T-helper 2 cell treated with Interferon-gamma antibody and Interleukin-4, amounts not matched to agents 5 μg/mL and 100 μg/mL, for 36 hours (primary cell): ENCODE data around the gene RPL7A.
"Not testable (repeated sequence)": the region's sequence is repeated elsewhere in the genome, so short reads cannot be mapped to it uniquely, and the experiment has no call there.

ENCODE experiments used
- DNase-seq: peaks from one replicate; pipeline ENCODE4 v3.0.0; 2021; ENCODE audit warnings: low spot score
- H3K27ac Mint-ChIP-seq: one replicate; pipeline ENCODE4 v1.8.0; 2021; ENCODE audit warnings: mild to moderate bottlenecking, mixed read lengths
- H3K27me3 Mint-ChIP-seq: one replicate; pipeline ENCODE4 v1.8.0; 2021; ENCODE audit warnings: low read depth, mixed read lengths
- H3K36me3 Mint-ChIP-seq: one replicate; pipeline ENCODE4 v1.8.0; 2021; ENCODE audit warnings: low read depth, mixed read lengths
- H3K4me1 Mint-ChIP-seq: one replicate; pipeline ENCODE4 v1.8.0; 2021; ENCODE audit warnings: low read depth, mixed read lengths
- H3K4me3 Mint-ChIP-seq: one replicate; pipeline ENCODE4 v1.8.0; 2022; ENCODE audit warnings: mild to moderate bottlenecking, moderate library complexity, mixed read lengths
- H3K9me3 Mint-ChIP-seq: one replicate; pipeline ENCODE4 v1.8.0; 2021; ENCODE audit warnings: mixed read lengths

RPL7A gene

GRCh38 chr9:133375116-133375723 lies 27.2 kb downstream of the RPL7A start:
- Mint-ChIP-seq H3K27ac (peak overlapping the region; percentile 98), H3K4me3 (peak overlapping the region; percentile 89), H3K36me3 (peaks cover 38% of the 10 kb centered on the region), H3K4me1 (peaks cover 37% of the 10 kb centered on the region), H3K27me3 (peaks cover 5% of the 10 kb centered on the region), H3K9me3 (no peaks in the 10 kb centered on the region)
- DNase-seq: no peak

GRCh38 chr9:133375724-133376654 lies 28.0 kb downstream of the RPL7A start, which contains the start of the genes STKLD1 and SURF4:
Gene STKLD1 (plus strand): TSS chr9:133376366. CDS start chr9:133376474, 108 bp downstream.
Gene SURF4 (minus strand): TSS chr9:133376060. CDS start chr9:133375969, 91 bp downstream.
- Mint-ChIP-seq H3K27me3 (peaks cover 5% of the 10 kb centered on the region), H3K9me3 (no peaks in the 10 kb centered on the region), H3K36me3 (peaks cover 31% of the 10 kb centered on the region), H3K4me3 (peak within 1 kb of the TSS; percentile 89), H3K4me1 (peaks cover 29% of the 10 kb centered on the region), H3K27ac (peak within 1 kb of the TSS; percentile 98)
- DNase-seq: peak; percentile 97

- not testable (repeated sequence) for DNase-seq, H3K27me3 Mint-ChIP-seq, H3K27ac Mint-ChIP-seq, H3K9me3 Mint-ChIP-seq
- Mint-ChIP-seq H3K4me3 (peak overlapping the region; percentile 61), H3K36me3 (peaks cover 23% of the 10 kb centered on the region), H3K4me1 (peaks cover 19% of the 10 kb centered on the region)
These were observed 29.3 kb downstream of the RPL7A start for GRCh38 chr9:133377280-133377679.

- H3K4me3 Mint-ChIP-seq: no peak overlapping the region
These were observed 29.8 kb downstream of the RPL7A start for GRCh38 chr9:133377721-133378216.

GRCh38 chr9:133378408-133378962 lies 30.5 kb downstream of the RPL7A start:
- peaks cover 8% of the 10 kb centered on the region for H3K4me1 Mint-ChIP-seq
- peaks cover 12% of the 10 kb centered on the region for H3K36me3 Mint-ChIP-seq
- no peak for DNase-seq
- no peak overlapping the region for H3K27ac Mint-ChIP-seq
- H3K9me3 Mint-ChIP-seq: no peaks in the 10 kb centered on the region
- H3K4me3 Mint-ChIP-seq: no peak overlapping the region
- peaks cover 5% of the 10 kb centered on the region for H3K27me3 Mint-ChIP-seq

More at GRCh38 chr9:133377721-133378216, 29.8 kb downstream of the RPL7A start:
- no peak for DNase-seq
- H3K9me3 Mint-ChIP-seq: no peaks in the 10 kb centered on the region
- peaks cover 14% of the 10 kb centered on the region for H3K4me1 Mint-ChIP-seq
- peaks cover 5% of the 10 kb centered on the region for H3K27me3 Mint-ChIP-seq
- H3K36me3 Mint-ChIP-seq: peaks cover 18% of the 10 kb centered on the region
- no peak overlapping the region for H3K27ac Mint-ChIP-seq

GRCh38 chr9:133379153-133380086 lies 31.4 kb downstream of the RPL7A start:
- DNase-seq: no peak
- H3K9me3 Mint-ChIP-seq: no peaks in the 10 kb centered on the region
- H3K36me3 Mint-ChIP-seq: peaks cover 7% of the 10 kb centered on the region
- H3K27ac Mint-ChIP-seq: no peak overlapping the region
- H3K4me1 Mint-ChIP-seq: peaks cover 8% of the 10 kb centered on the region
- no peak overlapping the region for H3K4me3 Mint-ChIP-seq
- peaks cover 5% of the 10 kb centered on the region for H3K27me3 Mint-ChIP-seq

- peaks cover 5% of the 10 kb centered on the region for H3K27me3 Mint-ChIP-seq
- H3K4me3 Mint-ChIP-seq: no peak overlapping the region
- DNase-seq: no peak
- no peaks in the 10 kb centered on the region for H3K9me3 Mint-ChIP-seq
- no peak overlapping the region for H3K27ac Mint-ChIP-seq
- H3K4me1 Mint-ChIP-seq: peaks cover 8% of the 10 kb centered on the region
- H3K36me3 Mint-ChIP-seq: no peaks in the 10 kb centered on the region
These were observed 32.7 kb downstream of the RPL7A start for GRCh38 chr9:133380734-133381133.

- Mint-ChIP-seq H3K4me3 (no peak overlapping the region), H3K36me3 (no peaks in the 10 kb centered on the region), H3K27me3 (peaks cover 3% of the 10 kb centered on the region), H3K27ac (no peak overlapping the region), H3K4me1 (peaks cover 5% of the 10 kb centered on the region), H3K9me3 (no peaks in the 10 kb centered on the region)
- DNase-seq: no peak
These were observed 34.6 kb downstream of the RPL7A start for GRCh38 chr9:133382507-133383141.

GRCh38 chr9:133383438-133383837 lies 35.4 kb downstream of the RPL7A start:
- Mint-ChIP-seq H3K27ac (no peak overlapping the region), H3K4me3 (no peak overlapping the region)

GRCh38 chr9:133384736-133385321 lies 36.8 kb downstream of the RPL7A start:
- Mint-ChIP-seq H3K4me3 (no peak overlapping the region), H3K36me3 (no peaks in the 10 kb centered on the region), H3K27ac (no peak overlapping the region), H3K27me3 (no peaks in the 10 kb centered on the region), H3K9me3 (no peaks in the 10 kb centered on the region), H3K4me1 (no peaks in the 10 kb centered on the region)
- DNase-seq: no peak

More at GRCh38 chr9:133383438-133383837, 35.4 kb downstream of the RPL7A start:
- Mint-ChIP-seq H3K27me3 (no peaks in the 10 kb centered on the region), H3K4me1 (peaks cover 2% of the 10 kb centered on the region), H3K9me3 (no peaks in the 10 kb centered on the region), H3K36me3 (no peaks in the 10 kb centered on the region)
- no peak for DNase-seq

GRCh38 chr9:133385452-133385851 lies 37.4 kb downstream of the RPL7A start:
- DNase-seq: no peak
- H3K27me3 Mint-ChIP-seq: no peaks in the 10 kb centered on the region
- H3K27ac Mint-ChIP-seq: no peak overlapping the region
- no peaks in the 10 kb centered on the region for H3K9me3 Mint-ChIP-seq
- no peaks in the 10 kb centered on the region for H3K36me3 Mint-ChIP-seq
- no peak overlapping the region for H3K4me3 Mint-ChIP-seq
- no peaks in the 10 kb centered on the region for H3K4me1 Mint-ChIP-seq

- no peaks in the 10 kb centered on the region for H3K4me1 Mint-ChIP-seq
- no peaks in the 10 kb centered on the region for H3K36me3 Mint-ChIP-seq
- no peak for DNase-seq
- H3K9me3 Mint-ChIP-seq: no peaks in the 10 kb centered on the region
- no peak overlapping the region for H3K27ac Mint-ChIP-seq
- H3K4me3 Mint-ChIP-seq: no peak overlapping the region
- no peaks in the 10 kb centered on the region for H3K27me3 Mint-ChIP-seq
These were observed 38.3 kb downstream of the RPL7A start for GRCh38 chr9:133386338-133386737.
